ENCODE measurements around the gene SLC35E3.

- no peak for TF ChIP-seq POLR2A (IDR thresholded peaks at IDR 0.05)
- no peak for TF ChIP-seq CTCF (IDR thresholded peaks at IDR 0.05)
Observed at GRCh38 chr12:68794653-68795251, 48.8 kb downstream of the SLC35E3 start.

Data from testis (tissue), 2 donors.